SHP77 (cell line): ENCODE results near the gene CLEC17A.
"Not testable (repeated sequence)": the region's sequence is repeated elsewhere in the genome, so short reads cannot be mapped to it uniquely, and the experiment has no call there.

ENCODE experiments used
- DNase-seq, 2 experiments: peaks; one replicate each; lab custom pipeline; 2025; lab: John Stamatoyannopoulos, UW

The CLEC17A gene

GRCh38 chr19:14559916-14560775 is 22.7 kb upstream of the CLEC17A start:
- DNase-seq: no peak

GRCh38 chr19:14560776-14561108 is 22.1 kb upstream of the CLEC17A start:
- DNase-seq: no peak

- no peak for DNase-seq
These were observed 21.6 kb upstream of the CLEC17A start for GRCh38 chr19:14561249-14561648.

GRCh38 chr19:14561847-14562351 is 21.0 kb upstream of the CLEC17A start:
- DNase-seq: no peak

GRCh38 chr19:14562660-14563589 is 20.0 kb upstream of the CLEC17A start:
- DNase-seq: no peak

- no peak for DNase-seq
These were observed 19.3 kb upstream of the CLEC17A start for GRCh38 chr19:14563590-14563926.

GRCh38 chr19:14563989-14564651 is 18.8 kb upstream of the CLEC17A start:
- DNase-seq: peak in 1 of 2 experiments; percentile 47

GRCh38 chr19:14564652-14565297 is 18.1 kb upstream of the CLEC17A start:
- not testable (repeated sequence) for DNase-seq

- DNase-seq: no peak
These were observed 17.6 kb upstream of the CLEC17A start for GRCh38 chr19:14565298-14565679.

GRCh38 chr19:14565765-14566711 is 16.8 kb upstream of the CLEC17A start:
- DNase-seq: no peak

- DNase-seq: no peak
These were observed 16.2 kb upstream of the CLEC17A start for GRCh38 chr19:14566712-14567077.

GRCh38 chr19:14567079-14567478 is 15.8 kb upstream of the CLEC17A start:
- DNase-seq: no peak

- no peak for DNase-seq
These were observed 11.9 kb upstream of the CLEC17A start for GRCh38 chr19:14570864-14571527.

GRCh38 chr19:14571695-14572490 is 11.0 kb upstream of the CLEC17A start, which contains the start of gene NDUFB7:
TSS of gene NDUFB7 (minus strand) at chr19:14572066. CDS start at chr19:14572000, 66 bp downstream.
- DNase-seq: peak; percentile 93

- DNase-seq: no peak
These were observed 7.4 kb upstream of the CLEC17A start for GRCh38 chr19:14575428-14575980.

GRCh38 chr19:14576363-14576762 is 6.5 kb upstream of the CLEC17A start:
- no peak for DNase-seq

GRCh38 chr19:14577264-14577663 is 5.6 kb upstream of the CLEC17A start:
- no peak for DNase-seq

- no peak for DNase-seq
These were observed 4.9 kb upstream of the CLEC17A start for GRCh38 chr19:14577885-14578427.
